ENCODE data around the gene MCOLN1.
"Not testable (repeated sequence)": the region's sequence is repeated elsewhere in the genome, so short reads cannot be mapped to it uniquely, and the experiment has no call there.

Gene MCOLN1

DNA sequence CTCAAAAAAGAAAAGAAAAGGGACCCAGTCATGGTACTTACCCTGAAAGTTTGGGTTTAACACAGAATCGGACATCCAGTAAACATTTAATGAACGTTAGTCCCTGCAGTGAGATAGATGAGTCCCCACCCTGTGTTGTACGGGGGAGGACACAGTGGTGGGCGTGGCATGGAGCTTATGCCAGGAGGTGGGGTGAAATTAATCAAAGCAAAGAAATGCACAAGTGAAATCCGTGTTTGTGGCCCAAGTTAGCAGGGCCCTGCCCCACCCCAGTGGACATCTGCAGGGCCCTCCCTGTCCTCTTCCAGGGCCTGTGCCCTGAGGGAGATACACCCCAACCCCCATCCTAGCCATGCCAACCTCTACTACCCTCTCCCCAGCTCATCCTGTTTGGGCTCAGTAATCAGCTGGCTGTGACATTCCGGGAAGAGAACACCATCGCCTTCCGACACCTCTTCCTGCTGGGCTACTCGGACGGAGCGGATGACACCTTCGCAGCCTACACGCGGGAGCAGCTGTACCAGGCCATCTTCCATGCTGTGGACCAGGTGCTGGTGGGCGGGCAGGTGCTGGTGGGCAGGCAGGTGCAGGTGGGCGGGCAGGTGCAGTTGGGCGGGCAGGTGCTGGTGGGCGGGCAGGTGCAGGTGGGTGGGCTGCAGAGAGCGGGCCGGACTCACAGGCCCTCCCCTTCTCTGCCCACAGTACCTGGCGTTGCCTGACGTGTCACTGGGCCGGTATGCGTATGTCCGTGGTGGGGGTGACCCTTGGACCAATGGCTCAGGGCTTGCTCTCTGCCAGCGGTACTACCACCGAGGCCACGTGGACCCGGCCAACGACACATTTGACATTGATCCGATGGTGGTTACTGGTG lies 3.9 kb downstream of the MCOLN1 start:
- no peak for DNase-seq

DNA sequence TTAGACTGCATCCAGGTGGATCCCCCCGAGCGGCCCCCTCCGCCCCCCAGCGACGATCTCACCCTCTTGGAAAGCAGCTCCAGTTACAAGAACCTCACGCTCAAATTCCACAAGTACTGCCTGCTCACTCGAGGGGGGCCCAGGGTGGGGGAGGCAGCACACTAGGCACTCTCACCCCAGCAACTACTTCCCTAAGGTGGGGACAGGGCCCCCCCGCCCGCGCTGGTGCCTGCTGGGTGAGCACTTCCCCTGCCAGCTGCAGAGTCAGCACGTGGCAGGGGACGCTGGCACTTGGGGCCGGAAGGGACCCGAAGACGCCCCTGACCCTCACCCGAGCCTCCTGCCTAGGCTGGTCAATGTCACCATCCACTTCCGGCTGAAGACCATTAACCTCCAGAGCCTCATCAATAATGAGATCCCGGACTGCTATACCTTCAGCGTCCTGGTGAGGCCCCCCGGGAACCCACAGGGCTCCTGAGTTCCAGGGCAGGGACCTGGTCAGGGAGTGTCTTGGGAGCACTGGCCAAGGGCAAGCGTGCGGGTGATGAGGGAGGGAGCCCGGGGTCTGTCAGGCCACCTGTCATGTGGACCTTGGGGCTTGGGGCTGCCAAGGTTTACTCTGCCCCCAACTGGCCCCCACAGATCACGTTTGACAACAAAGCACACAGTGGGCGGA lies 5.2 kb downstream of the MCOLN1 start:
- no peak for DNase-seq

- DNase-seq, result no peak
These were observed 5.7 kb downstream of the MCOLN1 start for GRCh38 chr19:7528192-7528519.

DNA sequence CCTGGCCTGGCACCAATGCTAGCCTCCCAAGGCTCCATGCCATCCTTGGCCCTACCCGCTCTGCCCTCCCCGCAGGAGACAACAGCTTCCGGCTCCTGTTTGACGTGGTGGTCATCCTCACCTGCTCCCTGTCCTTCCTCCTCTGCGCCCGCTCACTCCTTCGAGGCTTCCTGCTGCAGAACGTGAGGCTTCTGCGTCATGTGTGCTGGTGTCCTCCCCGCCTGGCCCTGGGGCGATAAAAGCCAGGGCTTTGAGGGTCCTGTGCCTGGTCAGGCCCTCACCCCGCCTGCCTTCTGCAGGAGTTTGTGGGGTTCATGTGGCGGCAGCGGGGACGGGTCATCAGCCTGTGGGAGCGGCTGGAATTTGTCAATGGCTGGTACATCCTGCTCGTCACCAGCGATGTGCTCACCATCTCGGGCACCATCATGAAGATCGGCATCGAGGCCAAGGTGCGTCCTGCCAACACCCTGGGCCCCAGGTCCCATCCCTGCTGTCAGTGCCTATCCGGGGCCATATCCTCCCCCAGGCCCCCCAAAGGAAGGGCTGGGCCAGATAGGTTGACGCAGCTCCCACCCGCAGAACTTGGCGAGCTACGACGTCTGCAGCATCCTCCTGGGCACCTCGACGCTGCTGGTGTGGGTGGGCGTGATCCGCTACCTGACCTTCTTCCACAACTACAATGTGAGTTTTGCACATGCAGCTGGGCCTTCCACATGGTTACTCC lies 6.3 kb downstream of the MCOLN1 start:
- no peak for DNase-seq

DNA sequence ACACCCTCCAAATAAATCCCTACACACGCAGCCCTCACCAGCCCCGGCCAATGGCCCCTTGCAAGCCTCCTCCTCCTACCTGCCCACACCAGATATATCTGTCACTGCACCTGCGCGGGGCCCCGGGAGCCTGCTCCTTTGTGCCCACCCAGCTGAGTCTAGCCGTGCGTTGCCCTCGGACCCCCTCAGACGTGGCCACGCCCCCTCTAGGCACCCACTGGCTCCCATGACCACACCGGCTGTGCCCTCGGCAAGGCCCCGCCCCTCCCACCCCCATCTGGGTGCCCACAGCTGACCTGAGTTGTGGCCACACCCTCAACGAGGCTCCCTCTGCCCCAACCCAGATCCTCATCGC lies 6.8 kb downstream of the MCOLN1 start:
- no peak for DNase-seq

GRCh38 chr19:7529610-7530490 lies 7.4 kb downstream of the MCOLN1 start:
- DNase-seq, result no peak

GRCh38 chr19:7533281-7533885 lies 11.0 kb downstream of the MCOLN1 start:
- no peak for DNase-seq

DNA sequence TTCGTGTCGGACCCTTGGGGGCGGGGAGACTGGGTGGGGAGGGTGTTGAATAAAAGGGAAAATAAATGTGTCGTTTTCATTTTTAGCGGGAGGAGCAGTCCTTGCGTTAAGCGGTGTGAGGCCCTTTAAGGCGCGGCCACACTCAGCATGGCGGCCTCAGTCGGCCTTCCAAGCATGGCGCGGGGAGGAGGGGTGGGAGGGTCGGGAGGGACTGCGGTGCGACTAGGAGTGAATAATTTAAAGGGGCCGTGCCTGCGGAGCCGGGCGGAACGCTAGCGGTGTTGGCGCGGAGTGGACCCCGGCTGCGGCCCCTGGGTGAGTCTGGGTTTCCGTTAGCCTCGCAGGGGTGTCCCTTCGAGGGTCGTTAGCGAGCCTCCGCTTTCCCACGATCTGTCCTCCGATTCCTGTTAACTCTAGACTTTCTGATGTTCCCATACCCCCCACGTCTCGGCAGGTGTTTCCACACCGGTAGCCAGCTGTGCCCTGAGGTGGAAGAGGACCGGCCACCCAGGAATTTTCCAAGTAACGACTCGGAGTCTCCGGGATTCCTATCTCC lies 11.6 kb downstream of the MCOLN1 start:
- DNase-seq, result peak; percentile 84

- DNase-seq, result peak; percentile 43
These were observed 12.2 kb downstream of the MCOLN1 start for GRCh38 chr19:7534531-7535046.

GRCh38 chr19:7535047-7535997 lies 12.9 kb downstream of the MCOLN1 start, which contains the start of gene PNPLA6:
Gene PNPLA6, plus strand, starts transcription at chr19:7535717. Its CDS starts 72 bp downstream, at chr19:7535789.
- peak; percentile 94 for DNase-seq

DNA sequence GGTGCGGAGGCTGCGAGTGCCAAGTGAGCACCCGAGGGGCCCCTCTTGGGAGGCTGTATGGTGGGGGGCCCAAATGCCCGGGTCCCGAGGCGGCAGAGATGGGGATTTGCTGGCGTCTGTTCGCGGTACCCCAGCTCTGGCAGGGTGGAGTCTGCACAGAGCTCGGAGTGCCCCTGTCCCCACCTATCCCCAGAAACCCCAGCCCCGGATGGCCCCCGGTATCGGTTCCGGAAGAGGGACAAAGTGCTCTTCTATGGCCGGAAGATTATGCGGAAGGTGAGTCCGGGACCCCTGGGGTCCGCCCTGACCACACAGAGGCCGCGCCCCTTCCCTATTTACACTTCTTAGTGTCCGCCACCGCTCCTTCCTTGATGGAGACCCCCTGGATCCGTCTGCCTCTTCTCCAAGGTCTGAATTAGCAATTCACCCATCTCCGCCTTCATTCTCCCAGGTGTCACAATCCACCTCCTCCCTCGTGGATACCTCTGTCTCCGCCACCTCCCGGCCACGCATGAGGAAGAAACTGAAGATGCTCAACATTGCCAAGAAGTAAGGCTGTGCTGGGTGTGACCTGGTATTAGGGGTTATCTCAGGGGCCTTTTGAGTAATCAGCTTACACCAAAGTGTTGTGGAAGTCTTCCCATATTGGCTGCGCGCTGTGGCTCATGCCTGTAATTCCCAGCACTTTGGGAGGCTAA lies 13.7 kb downstream of the MCOLN1 start:
- DNase-seq, result no peak

GRCh38 chr19:7538990-7539389 lies 16.6 kb downstream of the MCOLN1 start:
- DNase-seq, result not testable (repeated sequence)

- DNase-seq, result no peak
These were observed 17.5 kb downstream of the MCOLN1 start for GRCh38 chr19:7539827-7540425.

DNA sequence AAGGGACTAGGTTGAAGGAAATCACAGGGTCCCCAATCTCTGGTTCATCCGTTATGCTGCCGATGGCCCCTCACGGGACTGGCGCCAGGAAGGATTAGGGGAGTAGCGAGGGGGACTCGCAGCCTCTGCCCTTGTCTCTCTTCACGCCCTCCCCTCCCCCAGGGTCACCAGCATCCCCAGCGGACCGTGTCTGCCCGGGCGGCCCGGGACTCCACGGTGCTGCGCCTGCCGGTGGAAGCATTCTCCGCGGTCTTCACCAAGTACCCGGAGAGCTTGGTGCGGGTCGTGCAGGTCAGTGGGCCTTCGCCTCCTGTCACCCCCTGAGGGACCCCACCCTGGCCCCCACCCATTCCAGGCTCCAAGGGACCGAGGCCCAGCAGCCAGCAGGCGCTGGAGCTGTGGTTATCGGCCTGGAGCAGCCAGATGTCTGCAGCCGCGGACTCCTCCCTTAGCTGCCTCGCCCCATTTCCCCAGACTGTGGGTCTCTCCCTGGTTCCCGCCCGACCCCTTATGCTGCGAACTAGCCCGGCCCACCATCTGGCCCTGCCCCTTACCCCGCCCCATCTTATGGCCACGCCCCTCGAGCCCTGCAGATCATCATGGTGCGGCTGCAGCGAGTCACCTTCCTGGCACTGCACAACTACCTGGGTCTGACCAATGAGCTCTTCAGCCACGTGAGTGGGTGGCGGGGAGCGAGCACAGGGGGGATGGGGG lies 18.5 kb downstream of the MCOLN1 start:
- peak; percentile 41 for DNase-seq

DNA sequence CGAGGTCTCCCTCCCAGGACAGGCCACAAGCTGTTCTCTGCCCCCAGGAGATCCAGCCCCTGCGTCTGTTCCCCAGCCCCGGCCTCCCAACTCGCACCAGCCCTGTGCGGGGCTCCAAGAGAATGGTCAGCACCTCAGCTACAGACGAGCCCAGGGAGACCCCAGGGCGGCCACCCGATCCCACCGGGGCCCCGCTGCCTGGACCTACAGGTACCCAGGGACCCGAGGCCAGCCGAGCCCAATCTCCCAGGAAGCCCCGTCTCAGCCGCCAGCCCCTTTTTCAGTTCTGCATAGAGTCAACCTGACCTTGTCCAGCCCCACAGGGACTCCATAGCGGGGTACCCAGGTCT lies 19.0 kb downstream of the MCOLN1 start:
- DNase-seq, result no peak

GRCh38 chr19:7541828-7542443 lies 19.5 kb downstream of the MCOLN1 start:
- DNase-seq, result no peak

- DNase-seq, result no peak
These were observed 20.3 kb downstream of the MCOLN1 start for GRCh38 chr19:7542556-7543348.

- DNase-seq, result no peak
These were observed 22.2 kb downstream of the MCOLN1 start for GRCh38 chr19:7544626-7545025.
